A549 (cell line): ENCODE results near the gene GRIA1.

Experiments used
- CEBPB ChIP-seq, 2 experiments: fragments of >200 bp in 1 of 2; sonication (Bioruptor Twin) in 1 of 2; formaldehyde crosslinking in 1 of 2; IDR thresholded peaks; 2 replicates each; pipeline ENCODE4 v1.6.1; 2012 to 2016
- CTCF ChIP-seq: fragments of >200 bp; sonication (Bioruptor Twin); formaldehyde crosslinking; IDR thresholded peaks from 3 replicates; pipeline ENCODE4 v1.5.1; 2016
- EP300 ChIP-seq, 2 experiments: fragments of >200 bp; sonication (Bioruptor Twin); formaldehyde crosslinking; IDR thresholded peaks; 2 replicates in 1 of 2; 3 replicates in 1 of 2; pipeline ENCODE4 v1.6.1; 2016 to 2017
- HES2 ChIP-seq: fragments of >200 bp; sonication (Bioruptor Twin); formaldehyde crosslinking; IDR thresholded peaks from 2 replicates; pipeline ENCODE4 v1.6.1; 2016
- HMGXB4 ChIP-seq: fragments of 250-450 bp; sonication (Bioruptor Pico); IDR thresholded peaks from 2 replicates; pipeline ENCODE4 v1.5.0; 2021; ENCODE audit warnings: mild to moderate bottlenecking, moderate library complexity, borderline replicate concordance
- KDM5A ChIP-seq: fragments of 200-600 bp; sonication (generic); IDR thresholded peaks from 2 replicates; pipeline ENCODE4 v1.6.1; 2016; ENCODE audit warnings: antibody characterized with exemption, mild to moderate bottlenecking
- POLR2A ChIP-seq: IDR thresholded peaks from 2 replicates; pipeline ENCODE4 v1.6.1; 2012; ENCODE audit warnings: mild to moderate bottlenecking, low read length
- RAD21 ChIP-seq, 2 experiments: fragments of >200 bp in 1 of 2; sonication (Bioruptor Twin) in 1 of 2; formaldehyde crosslinking in 1 of 2; IDR thresholded peaks in 1 of 2; conservative IDR thresholded peaks in 1 of 2; 2 replicates in 1 of 2; 3 replicates in 1 of 2; pipeline ENCODE4 v1.6.1; 2012 to 2018; ENCODE audit warnings: inconsistent platforms in 1 of 2
- TF ChIP-seq, protein P1 (sequence below): fragments of >200 bp; sonication (Bioruptor Twin); formaldehyde crosslinking; IDR thresholded peaks from 3 replicates; pipeline ENCODE4 v1.6.1; 2016

- TF ChIP-seq CTCF (no peak), HMGXB4 (CRISPR knock-in tag) (no peak), RAD21 (conservative IDR thresholded peaks at IDR 0.05 in 1 of 2, IDR thresholded peaks at IDR 0.05 in 1 of 2) (no peak), EP300 (IDR thresholded peaks at IDR 0.05) (no peak), KDM5A (no peak), POLR2A (no peak), CEBPB (IDR thresholded peaks at IDR 0.05) (no peak), HES2 (no peak)
- TF ChIP-seq, protein P1, sequence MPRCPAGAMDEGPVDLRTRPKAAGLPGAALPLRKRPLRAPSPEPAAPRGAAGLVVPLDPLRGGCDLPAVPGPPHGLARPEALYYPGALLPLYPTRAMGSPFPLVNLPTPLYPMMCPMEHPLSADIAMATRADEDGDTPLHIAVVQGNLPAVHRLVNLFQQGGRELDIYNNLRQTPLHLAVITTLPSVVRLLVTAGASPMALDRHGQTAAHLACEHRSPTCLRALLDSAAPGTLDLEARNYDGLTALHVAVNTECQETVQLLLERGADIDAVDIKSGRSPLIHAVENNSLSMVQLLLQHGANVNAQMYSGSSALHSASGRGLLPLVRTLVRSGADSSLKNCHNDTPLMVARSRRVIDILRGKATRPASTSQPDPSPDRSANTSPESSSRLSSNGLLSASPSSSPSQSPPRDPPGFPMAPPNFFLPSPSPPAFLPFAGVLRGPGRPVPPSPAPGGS = no peak
Measured at GRCh38 chr5:153625826-153626354, 135.4 kb downstream of the GRIA1 start.
